Effector memory CD4-positive, alpha-beta T cell (primary cell): ENCODE data around the gene NARF.

Experiments
- DNase-seq, 3 donors: peaks; one replicate each; pipeline ENCODE4 v3.0.0-alpha.2; 2020
- H3K27ac ChIP-seq: 2 replicates; pipeline ENCODE4 v1.7.0; 2013; ENCODE audit warnings: mild to moderate bottlenecking, low read length, moderate library complexity; ENCODE audit not compliant: insufficient read depth, poor library complexity, severe bottlenecking
- H3K27me3 ChIP-seq: replicated peaks from 2 replicates; pipeline ENCODE4 v1.7.0; 2013; ENCODE audit warnings: mild to moderate bottlenecking, low read length; ENCODE audit not compliant: insufficient read depth, control insufficient read depth, poor library complexity, severe bottlenecking
- H3K36me3 ChIP-seq: 2 replicates; pipeline ENCODE4 v1.7.0; 2013; ENCODE audit warnings: mild to moderate bottlenecking, low read length, moderate library complexity; ENCODE audit not compliant: control insufficient read depth, insufficient read depth
- H3K4me1 ChIP-seq: 2 replicates; pipeline ENCODE4 v1.7.0; 2013; ENCODE audit warnings: low read length, mild to moderate bottlenecking; ENCODE audit not compliant: control insufficient read depth, insufficient read depth, poor library complexity, severe bottlenecking
- H3K4me3 ChIP-seq: 2 replicates; pipeline ENCODE4 v1.7.0; 2013; ENCODE audit warnings: low read length, low read depth, mild to moderate bottlenecking; ENCODE audit not compliant: insufficient read depth, poor library complexity, severe bottlenecking
- H3K9me3 ChIP-seq: 2 replicates; pipeline ENCODE4 v1.7.0; 2013; ENCODE audit warnings: mild to moderate bottlenecking, low read length, moderate library complexity; ENCODE audit not compliant: control insufficient read depth

The NARF gene

DNA sequence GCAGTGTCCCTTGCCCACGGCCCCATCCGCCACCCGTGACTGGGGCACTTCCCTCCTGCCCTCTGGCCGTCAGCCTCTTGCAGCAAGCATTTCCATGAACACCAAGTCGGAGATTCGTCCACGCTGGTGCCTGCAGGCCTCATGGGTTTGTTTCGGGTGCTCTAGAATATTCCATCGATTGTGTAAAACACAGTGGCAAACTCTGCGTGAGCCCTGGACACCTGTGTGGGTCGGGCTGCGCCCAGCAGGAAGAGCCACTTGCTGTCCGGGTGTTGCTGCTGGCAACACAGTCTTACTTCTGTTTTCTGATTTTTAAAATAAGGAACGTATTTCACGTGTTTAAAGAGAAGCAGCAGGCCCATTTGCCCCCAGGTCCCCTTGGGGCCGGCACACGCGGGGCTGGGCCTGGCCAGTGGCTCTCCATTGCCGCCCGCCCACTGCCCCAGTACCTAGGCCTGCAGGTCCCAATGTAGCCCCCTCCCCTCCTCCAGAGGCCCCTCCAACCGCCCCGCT, 18.0 kb upstream of the NARF start:
- Histone ChIP-seq H3K27ac (no peak overlapping the region), H3K4me3 (no peak overlapping the region), H3K27me3 (no peaks in the 10 kb centered on the region), H3K9me3 (no peaks in the 10 kb centered on the region), H3K36me3 (peaks cover 47% of the 10 kb centered on the region), H3K4me1 (no peaks in the 10 kb centered on the region)
- DNase-seq = no peak

DNA sequence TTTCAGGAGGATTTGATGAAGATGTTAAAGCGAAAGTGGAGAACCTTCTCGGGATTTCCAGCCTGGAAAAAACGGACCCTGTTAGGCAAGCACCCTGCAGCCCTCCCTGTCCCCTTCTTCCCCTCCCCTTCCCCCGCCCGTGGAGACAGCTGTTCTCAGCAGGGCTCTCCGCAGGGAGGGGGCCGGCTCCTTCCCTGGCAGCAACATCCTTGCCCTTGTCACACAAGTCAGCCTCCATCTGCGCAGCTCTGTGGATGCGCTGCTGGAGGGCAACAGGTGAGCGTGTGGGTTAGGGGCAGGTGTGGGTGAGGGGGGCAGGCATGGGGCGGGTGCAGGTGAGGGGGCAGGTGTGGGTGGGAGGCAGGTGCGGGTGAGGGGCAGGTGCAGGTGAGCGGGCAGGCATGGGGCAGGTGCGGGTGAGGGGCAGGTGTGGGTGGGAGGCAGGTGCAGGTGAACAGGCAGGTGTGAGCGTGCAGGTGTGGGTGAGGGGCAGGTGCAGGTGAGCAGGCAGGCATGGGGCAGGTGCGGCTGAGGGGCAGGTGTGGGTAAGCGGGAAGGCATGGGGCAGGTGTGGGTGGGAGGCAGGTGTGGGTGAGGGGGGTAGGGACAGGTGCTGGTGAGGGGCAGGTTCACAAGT, 17.4 kb upstream of the NARF start:
- Histone ChIP-seq H3K9me3 (no peaks in the 10 kb centered on the region), H3K27ac (no peak overlapping the region), H3K4me3 (no peak overlapping the region), H3K4me1 (no peaks in the 10 kb centered on the region), H3K36me3 (peaks cover 49% of the 10 kb centered on the region), H3K27me3 (no peaks in the 10 kb centered on the region)
- no peak for DNase-seq

DNA sequence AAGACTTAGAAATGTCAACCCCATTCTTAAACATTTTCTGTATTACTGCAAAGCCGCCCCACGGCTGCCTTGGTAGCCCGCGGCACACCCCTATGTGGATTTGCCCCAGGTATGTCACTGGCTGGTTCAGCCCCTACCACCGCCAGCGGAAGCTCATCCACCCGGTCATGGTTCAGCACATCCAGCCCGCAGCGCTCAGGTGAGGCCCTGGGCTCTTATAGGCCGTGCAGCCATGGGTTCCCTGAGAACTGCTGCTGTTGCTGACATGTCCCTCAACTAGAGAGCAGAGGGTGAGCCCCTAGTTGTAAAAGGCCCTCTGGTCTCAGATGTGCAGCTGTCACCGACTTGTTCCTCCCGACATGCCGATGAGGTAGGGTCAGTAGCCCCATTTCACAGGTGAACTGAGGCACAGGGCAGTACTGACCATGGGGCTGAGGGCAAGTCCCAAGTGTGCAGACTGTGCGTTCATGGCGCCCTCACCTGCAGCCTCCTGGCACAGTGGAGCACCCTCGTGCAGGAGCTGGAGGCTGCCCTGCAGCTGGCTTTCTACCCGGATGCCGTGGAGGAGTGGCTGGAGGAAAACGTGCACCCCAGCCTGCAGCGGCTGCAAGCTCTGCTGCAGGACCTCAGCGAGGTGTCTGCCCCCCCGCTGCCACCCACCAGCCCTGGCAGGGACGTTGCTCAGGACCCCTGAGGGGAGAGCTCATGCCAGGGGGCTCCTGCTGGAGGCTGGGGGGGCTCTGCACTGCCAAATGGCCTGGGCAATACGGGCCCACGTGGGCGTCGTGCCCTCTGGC, 16.7 kb upstream of the NARF start:
- no peak overlapping the region for H3K27ac ChIP-seq
- H3K4me1 ChIP-seq = no peaks in the 10 kb centered on the region
- no peaks in the 10 kb centered on the region for H3K9me3 ChIP-seq
- no peaks in the 10 kb centered on the region for H3K27me3 ChIP-seq
- H3K4me3 ChIP-seq = no peak overlapping the region
- DNase-seq = no peak
- peaks cover 52% of the 10 kb centered on the region for H3K36me3 ChIP-seq

DNA sequence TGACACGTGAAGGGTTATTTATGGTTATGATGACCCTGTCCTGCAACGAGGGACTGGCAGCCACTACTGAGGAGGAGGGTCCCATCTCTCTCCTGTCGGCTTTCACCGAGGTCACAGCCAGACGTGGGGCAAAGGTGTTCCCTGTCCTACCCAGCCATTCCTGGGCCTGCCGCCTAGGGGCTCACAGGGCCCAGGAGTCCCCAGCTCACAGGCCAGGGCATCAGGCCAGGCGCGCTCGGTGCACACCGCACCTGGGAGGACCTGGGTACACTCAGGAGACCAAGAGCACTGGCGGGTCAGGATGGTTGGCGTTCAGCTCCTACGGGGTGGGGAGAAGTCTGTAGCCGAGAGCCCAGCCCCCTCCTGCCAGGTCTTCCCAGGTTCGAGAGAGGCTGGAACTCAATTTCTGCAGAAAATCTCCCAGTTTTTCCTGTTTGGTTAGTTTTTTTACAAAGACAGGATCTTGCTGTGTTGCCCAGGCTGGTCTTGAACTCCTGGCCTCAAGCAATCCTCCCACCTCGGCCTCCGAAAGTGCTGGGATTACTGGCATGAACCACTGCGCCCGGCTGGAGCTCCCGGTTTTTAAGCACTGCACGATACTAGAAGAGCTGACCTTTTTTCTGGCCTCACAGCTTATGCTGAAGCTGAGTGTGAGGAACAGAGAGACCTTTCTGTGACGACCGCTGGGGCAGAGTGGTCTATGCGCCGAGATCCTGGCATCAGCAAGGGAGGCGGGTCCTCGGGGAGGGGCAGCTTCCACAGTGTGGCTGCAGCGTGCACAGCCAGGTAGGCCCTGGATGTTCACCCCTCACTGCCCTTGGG, 15.7 kb upstream of the NARF start:
- H3K27ac ChIP-seq = no peak overlapping the region
- no peak for DNase-seq
- no peaks in the 10 kb centered on the region for H3K9me3 ChIP-seq
- peaks cover under 1% of the 10 kb centered on the region for H3K4me1 ChIP-seq
- H3K4me3 ChIP-seq = no peak overlapping the region
- no peaks in the 10 kb centered on the region for H3K27me3 ChIP-seq
- H3K36me3 ChIP-seq = peaks cover 52% of the 10 kb centered on the region

DNA sequence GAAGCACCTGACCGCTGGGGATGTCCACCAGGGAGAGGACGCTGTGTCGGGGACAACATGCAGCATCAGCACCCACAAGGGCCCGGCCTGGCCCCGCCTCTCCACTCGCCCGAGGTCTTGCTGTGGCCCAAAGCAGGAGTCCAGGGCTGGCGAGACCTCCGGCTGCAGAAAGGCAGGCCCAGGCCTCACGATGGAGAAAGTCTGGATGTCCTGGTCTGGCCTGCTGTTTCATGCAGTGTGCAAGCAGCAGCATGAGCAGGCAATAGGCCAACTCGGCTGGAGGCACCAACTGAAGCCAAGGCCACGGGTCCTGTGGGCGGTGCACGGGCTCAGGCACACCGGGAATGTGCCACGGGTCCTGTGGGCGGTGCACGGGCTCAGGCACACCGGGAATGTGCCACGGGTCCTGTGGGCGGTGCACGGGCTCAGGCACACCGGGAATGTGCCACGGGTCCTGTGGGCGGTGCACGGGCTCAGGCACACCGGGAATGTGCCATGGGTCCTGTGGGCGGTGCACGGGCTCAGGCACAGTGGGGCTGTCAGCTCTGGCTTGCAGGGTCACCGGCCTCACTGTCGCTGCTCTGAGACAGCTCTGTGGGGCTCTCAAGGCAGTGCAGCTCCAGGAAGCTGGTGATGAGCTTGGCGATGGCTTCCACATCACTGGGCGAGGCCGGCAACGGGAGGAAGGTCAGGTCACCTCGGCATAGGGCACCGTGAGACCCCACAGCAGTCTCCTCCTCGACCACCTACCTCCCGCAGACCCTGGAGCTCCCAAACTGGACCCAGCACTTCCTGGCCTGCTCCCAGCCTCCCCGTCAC, 14.9 kb upstream of the NARF start:
- Histone ChIP-seq H3K4me1 (peaks cover 3% of the 10 kb centered on the region), H3K36me3 (peaks cover 52% of the 10 kb centered on the region), H3K27ac (no peak overlapping the region), H3K27me3 (no peaks in the 10 kb centered on the region), H3K4me3 (no peak overlapping the region), H3K9me3 (no peaks in the 10 kb centered on the region)
- no peak for DNase-seq

DNA sequence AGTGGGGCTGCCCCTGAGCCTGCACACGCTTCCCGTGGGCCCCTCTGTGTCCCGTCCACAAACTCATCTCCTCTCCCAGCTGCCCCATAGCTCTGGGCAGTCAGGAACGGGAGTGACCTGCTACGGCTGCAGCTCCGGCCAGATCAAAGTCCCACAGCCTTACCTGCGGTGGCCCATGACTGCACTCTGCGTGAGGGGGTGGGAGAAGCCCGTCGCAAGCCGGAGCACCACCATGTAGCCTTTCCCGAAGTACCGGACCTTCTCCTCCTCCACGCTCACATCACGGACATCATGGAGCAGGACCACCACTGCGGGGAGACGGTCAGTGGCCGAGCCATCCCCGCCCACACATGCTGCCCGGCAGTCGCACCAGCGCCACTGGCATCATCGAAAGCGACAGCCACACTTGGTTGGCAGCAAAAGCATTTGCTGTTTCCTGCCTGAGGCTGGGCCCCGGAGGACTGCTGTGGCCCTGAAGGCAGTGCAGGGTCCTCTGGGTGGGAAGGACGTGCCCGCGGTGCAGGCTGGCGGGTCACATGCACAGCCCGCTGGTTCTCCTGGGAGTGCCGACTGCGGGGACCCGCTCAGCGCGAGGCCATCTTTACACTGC, 14.2 kb upstream of the NARF start:
- peaks cover 51% of the 10 kb centered on the region for H3K36me3 ChIP-seq
- H3K4me3 ChIP-seq = no peak overlapping the region
- no peaks in the 10 kb centered on the region for H3K9me3 ChIP-seq
- H3K4me1 ChIP-seq = peaks cover 8% of the 10 kb centered on the region
- H3K27ac ChIP-seq = no peak overlapping the region
- H3K27me3 ChIP-seq = no peaks in the 10 kb centered on the region
- DNase-seq = no peak

DNA sequence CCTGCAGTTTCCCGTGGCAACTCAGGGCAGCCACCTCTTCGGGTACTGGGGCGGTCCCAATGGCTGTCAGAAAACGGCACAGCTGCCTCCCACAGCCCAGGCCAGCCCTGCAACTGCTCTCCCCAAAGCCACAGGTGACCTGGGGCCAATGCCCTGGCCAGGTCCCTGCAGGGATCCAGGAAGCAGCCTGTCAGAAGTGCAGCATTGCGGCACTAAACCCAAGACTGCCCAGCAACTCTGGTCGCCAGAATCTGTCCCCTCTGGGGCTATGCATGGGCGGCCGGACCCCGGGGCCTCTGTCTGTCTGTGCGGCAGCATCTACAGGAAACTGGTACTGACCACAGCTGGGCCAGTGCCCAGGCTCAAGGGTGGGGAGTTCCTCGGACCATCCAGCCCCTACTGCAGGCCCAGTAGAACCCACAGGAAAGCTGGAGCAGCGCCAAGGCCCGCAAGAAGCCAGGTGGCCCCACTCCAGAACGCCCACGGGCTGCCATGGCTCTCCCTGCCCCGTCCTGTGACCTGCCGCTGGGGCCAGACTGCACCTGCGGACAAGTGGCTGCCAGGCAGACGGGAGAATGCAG, 13.5 kb upstream of the NARF start:
- H3K4me3 ChIP-seq = no peak overlapping the region
- no peak overlapping the region for H3K27ac ChIP-seq
- H3K4me1 ChIP-seq = peaks cover 8% of the 10 kb centered on the region
- H3K36me3 ChIP-seq = peaks cover 47% of the 10 kb centered on the region
- H3K27me3 ChIP-seq = no peaks in the 10 kb centered on the region
- H3K9me3 ChIP-seq = no peaks in the 10 kb centered on the region
- DNase-seq = no peak

GRCh38 chr17:82445542-82445941, 13.0 kb upstream of the NARF start:
- Histone ChIP-seq H3K9me3 (no peaks in the 10 kb centered on the region), H3K4me3 (no peak overlapping the region), H3K36me3 (peaks cover 47% of the 10 kb centered on the region), H3K4me1 (peaks cover 8% of the 10 kb centered on the region), H3K27me3 (no peaks in the 10 kb centered on the region), H3K27ac (no peak overlapping the region)
- no peak for DNase-seq

DNA sequence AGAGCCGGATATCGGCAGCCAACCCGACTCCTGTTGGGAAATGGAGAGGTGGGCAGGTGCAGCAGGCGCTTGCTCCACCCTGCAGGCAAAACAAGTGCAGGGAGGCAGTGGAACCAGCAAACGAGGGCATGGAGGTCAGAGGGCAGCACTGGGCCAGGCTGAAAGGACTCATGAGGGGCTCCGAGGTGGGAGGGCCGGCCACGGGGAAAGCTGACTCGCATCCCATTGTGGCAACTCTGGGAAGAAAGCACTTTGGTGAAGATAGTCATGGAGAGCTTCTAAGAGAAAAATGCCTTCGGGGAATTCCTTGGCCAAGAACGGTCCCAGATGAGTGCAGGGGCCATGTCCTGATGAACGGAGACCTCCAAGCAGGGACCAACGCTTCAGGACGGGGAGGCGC, 12.4 kb upstream of the NARF start:
- Histone ChIP-seq H3K36me3 (peaks cover 47% of the 10 kb centered on the region), H3K27me3 (no peaks in the 10 kb centered on the region), H3K4me3 (no peak overlapping the region), H3K9me3 (no peaks in the 10 kb centered on the region), H3K4me1 (peaks cover 10% of the 10 kb centered on the region), H3K27ac (no peak overlapping the region)
- no peak for DNase-seq
